Fibroblast of upper back skin (primary cell): ENCODE measurements around the gene NAALADL1.
A peak's percentile ranks its signal among the peaks of the same experiment; 100 is the strongest.

ENCODE experiments used
- DNase-seq: peaks from one replicate; pipeline ENCODE4 v3.0.0-alpha.2; 2013

NAALADL1 gene, protein sequence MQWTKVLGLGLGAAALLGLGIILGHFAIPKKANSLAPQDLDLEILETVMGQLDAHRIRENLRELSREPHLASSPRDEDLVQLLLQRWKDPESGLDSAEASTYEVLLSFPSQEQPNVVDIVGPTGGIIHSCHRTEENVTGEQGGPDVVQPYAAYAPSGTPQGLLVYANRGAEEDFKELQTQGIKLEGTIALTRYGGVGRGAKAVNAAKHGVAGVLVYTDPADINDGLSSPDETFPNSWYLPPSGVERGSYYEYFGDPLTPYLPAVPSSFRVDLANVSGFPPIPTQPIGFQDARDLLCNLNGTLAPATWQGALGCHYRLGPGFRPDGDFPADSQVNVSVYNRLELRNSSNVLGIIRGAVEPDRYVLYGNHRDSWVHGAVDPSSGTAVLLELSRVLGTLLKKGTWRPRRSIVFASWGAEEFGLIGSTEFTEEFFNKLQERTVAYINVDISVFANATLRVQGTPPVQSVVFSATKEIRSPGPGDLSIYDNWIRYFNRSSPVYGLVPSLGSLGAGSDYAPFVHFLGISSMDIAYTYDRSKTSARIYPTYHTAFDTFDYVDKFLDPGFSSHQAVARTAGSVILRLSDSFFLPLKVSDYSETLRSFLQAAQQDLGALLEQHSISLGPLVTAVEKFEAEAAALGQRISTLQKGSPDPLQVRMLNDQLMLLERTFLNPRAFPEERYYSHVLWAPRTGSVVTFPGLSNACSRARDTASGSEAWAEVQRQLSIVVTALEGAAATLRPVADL

DNA sequence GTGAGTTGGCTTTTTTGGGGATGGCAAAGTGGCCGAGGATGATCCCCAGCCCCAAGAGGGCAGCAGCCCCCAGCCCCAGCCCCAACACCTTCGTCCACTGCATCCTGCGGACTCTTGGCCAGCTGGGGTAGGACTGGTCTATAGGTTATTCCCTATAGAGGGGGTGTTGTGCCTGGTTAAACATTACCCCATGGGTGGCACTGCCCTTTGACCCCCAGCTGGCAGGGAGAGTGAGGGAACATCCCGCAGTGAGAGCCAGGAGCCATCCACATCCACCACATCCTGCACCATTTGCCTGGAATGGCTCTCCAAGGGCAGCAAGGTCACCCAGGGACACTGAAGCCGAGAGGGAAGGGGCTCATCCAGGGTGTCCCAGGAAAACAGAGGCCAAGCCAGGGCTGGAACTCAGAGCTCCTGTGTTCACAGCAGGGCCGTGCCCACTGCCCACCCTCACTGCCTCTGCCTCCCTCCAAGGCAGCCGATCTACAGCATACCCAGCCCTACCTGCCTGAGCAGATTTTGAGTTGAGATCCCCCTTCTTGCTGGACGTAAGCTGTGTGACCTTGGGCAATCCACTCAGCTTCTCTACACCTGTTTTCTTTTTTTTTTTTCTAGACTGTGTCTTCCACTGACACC is at the start of gene NAALADL1:
NAALADL1 (minus strand) TSS at position 135 of the 636 bp plus-strand sequence; CDS start at position 103, 32 bp downstream.
- DNase-seq: no peak

GRCh38 chr11:65107751-65108468 is 49.6 kb upstream of the NAALADL1 start:
- no peak for DNase-seq

GRCh38 chr11:65107078-65107477 is 48.7 kb upstream of the NAALADL1 start:
- no peak for DNase-seq

GRCh38 chr11:65104628-65105027 is 46.3 kb upstream of the NAALADL1 start:
- no peak for DNase-seq

DNA sequence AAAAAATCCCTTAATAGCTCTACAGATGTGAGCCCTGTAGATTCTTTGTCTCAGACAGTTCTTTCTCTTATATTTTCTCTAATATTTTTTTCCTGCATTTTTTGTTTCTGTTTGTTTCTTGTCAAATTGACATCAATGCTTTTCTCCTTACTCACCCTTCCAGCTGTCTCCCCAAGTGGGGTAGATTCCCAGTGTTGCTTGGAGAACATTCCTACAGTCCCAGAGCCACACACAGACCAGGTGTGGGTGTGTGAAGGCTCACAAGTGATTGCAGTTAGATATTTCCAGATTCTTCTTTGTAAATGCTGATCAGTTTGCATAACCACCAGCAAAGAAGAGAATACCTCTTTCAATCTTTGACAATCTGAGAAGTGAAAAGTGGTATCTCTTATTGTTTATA is 45.1 kb upstream of the NAALADL1 start:
- DNase-seq: no peak

GRCh38 chr11:65102142-65103095 is 44.1 kb upstream of the NAALADL1 start:
- no peak for DNase-seq

- DNase-seq: no peak
Measured at GRCh38 chr11:65100674-65101350, 42.5 kb upstream of the NAALADL1 start.

GRCh38 chr11:65096926-65097325 is 38.6 kb upstream of the NAALADL1 start:
- DNase-seq: no peak

- peak; percentile 89 for DNase-seq
Measured at GRCh38 chr11:65095974-65096806, 37.8 kb upstream of the NAALADL1 start, which contains the start of gene VPS51. Gene VPS51 (plus strand): TSS chr11:65096214. CDS start chr11:65096251, 37 bp downstream.

DNA sequence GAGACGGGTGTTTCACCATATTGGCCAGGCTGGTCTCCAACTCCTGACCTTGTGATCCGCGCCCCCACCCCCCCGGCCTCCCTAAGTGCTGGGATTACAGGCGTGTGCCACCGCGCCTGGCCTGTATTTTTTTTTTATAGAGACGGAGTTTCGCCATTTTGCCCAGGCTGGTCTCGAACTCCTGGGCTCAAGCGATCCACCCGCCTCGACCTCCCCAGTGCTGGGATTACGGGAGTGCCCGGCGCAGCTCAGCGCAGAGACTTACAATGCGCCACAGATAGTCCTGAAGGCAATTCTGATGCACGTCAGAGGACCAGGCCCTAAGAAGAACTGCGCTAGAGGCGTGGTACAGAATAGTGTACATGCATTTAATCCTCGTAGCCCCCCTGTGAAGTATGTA is 37.1 kb upstream of the NAALADL1 start:
- no peak for DNase-seq

DNA sequence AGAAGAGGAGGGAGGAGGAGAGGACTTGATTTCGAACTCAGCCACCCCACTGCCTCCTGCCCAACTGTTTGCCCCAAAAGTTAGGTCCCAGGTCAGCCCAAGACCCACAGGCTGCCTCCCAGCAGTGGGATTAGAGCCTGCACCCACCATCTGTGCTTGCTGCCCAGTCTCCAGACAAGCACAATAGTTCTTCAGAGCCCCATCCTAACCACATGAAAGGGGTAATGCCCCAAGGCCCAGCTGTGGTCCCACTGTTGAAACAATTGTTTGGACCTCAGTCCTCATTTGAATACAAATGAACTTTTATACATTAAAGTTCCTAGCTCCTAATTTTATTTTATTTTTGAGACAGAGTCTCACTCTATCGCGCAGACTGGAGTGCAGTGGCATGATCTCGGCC is 32.3 kb upstream of the NAALADL1 start:
- DNase-seq: no peak

GRCh38 chr11:65089621-65090020 is 31.3 kb upstream of the NAALADL1 start:
- no peak for DNase-seq

- DNase-seq: no peak
Measured at GRCh38 chr11:65087827-65088226, 29.5 kb upstream of the NAALADL1 start.

DNA sequence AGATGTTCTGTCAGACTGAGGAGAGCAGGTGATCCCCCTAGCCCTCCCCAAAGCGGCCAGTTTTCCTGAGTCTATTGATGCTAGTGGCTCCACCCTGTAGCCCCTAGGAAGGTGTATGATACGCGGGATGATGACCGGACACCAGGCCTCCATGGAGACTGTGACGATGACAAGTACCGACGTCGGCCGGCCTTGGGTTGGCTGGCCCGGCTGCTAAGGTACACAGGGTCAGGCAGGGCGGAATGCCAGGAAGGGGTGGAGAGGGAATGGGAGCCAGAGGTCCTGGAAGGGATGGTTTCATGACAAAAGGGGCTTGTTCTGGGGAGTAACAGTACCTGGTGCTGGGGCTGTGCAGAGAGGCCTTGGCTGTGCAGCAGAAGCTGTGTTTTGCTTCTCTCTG is 28.9 kb upstream of the NAALADL1 start:
- no peak for DNase-seq

DNA sequence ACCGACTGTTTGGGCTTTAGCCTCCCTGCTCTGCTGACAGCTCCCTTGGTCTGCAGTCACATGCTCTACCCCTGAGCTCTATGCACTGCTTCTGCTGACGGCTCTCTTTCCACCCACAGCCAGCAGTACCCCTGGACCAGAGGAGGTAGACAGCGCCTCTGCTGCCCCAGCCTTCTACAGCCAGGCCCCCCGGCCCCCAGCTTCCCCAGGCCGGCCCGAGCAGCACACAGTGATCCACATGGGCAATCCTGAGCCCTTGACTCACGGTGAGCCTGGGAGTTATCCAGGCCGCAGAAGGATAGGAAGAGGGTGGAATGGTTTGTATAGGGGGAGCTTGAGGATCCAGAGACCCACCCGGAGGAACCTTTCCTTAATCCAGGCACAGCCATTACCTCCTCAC is 28.5 kb upstream of the NAALADL1 start:
- no peak for DNase-seq

- no peak for DNase-seq
Measured at GRCh38 chr11:65085446-65085845, 27.1 kb upstream of the NAALADL1 start.

DNA sequence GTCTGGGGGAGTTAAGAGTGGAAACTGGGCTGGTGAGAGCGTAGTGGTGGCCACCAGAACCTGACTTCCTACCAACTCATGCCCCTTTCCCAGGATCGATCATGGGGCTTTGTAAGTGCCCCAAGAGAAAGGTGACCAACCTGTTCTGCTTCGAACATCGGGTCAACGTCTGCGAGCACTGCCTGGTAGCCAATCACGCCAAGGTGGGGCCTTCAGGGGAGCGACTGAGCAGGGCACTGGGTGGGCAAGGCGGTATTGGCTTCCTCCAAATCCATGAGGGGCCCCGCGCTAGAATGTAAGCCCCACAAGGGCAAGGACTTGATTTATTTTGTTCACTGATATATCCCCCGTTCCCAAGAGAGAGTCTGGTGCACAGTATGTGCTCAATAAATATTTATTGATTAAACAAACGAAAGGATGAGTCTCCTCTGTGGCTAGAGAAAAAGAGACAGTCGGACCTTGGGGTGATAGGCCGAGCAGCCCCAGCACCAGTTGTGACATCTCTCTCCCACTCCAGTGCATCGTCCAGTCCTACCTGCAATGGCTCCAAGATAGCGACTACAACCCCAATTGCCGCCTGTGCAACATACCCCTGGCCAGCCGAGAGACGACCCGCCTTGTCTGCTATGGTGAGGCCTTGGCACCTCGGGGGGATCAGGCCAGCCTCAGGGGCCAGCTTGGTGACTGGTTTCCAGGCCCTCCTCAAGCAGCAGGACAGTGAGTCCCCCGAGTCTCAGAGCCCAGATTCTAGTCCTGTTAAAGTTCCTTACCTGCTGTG is 26.4 kb upstream of the NAALADL1 start:
- no peak for DNase-seq

GRCh38 chr11:65083834-65084597 is 25.7 kb upstream of the NAALADL1 start, which contains the start of the genes CDCA5 and ZFPL1:
Gene CDCA5 (minus strand): TSS chr11:65084040. CDS start chr11:65083978, 62 bp downstream.
Gene ZFPL1 (plus strand): TSS chr11:65084222. CDS start chr11:65084699, 477 bp downstream.
- peak; percentile 95 for DNase-seq
